ENCODE data around the gene KHSRP.

Gene KHSRP, protein sequence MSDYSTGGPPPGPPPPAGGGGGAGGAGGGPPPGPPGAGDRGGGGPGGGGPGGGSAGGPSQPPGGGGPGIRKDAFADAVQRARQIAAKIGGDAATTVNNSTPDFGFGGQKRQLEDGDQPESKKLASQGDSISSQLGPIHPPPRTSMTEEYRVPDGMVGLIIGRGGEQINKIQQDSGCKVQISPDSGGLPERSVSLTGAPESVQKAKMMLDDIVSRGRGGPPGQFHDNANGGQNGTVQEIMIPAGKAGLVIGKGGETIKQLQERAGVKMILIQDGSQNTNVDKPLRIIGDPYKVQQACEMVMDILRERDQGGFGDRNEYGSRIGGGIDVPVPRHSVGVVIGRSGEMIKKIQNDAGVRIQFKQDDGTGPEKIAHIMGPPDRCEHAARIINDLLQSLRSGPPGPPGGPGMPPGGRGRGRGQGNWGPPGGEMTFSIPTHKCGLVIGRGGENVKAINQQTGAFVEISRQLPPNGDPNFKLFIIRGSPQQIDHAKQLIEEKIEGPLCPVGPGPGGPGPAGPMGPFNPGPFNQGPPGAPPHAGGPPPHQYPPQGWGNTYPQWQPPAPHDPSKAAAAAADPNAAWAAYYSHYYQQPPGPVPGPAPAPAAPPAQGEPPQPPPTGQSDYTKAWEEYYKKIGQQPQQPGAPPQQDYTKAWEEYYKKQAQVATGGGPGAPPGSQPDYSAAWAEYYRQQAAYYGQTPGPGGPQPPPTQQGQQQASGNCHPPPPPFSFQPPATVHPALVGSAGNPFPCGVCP

GRCh38 chr19:6424195-6424938, at the start of gene KHSRP:
Gene KHSRP, minus strand, starts transcription at chr19:6424811. Its CDS starts 110 bp downstream, at chr19:6424701.
- no peak for DNase-seq

DNA sequence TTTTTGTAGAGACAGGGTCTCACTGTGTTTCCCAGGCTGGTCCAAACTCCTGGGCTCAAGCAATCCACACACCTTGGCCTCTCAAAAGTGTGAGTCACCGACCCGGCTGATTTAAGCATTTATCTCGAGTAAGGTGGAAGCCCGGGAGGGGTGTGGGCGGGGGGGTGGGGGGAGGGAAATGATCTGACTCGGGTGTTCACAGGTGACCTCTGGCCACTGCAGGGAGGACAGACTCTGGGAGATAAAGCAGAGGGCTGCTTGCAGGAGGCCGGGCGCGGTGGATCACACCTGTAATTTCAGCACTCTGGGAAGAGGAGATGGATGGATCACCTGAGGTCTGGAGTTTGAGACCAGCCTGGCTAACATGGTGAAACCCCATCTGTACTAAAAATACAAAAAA, 49.0 kb upstream of the KHSRP start:
- DNase-seq, result no peak

- no peak for DNase-seq
Observed at GRCh38 chr19:6472713-6473112, 48.1 kb upstream of the KHSRP start.

DNA sequence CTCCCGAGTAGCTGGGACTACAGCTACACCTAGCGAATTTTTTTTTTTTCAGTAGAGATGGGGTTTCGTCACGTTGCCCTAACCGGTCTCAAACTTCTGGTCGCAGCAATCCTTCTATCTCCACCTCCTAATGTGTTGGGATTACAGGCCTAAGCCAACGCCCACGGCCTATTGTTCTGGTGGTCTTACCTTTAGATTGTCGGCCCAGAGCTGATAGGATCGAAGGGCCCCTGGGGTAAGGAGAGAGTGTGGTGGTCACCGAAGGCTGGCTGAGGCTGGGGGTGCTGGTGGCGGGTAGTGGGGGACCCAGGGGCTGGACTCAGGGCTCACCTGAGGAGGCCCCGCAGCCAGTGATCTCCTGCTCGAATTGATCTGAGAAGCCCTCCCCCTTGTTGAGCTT, 46.5 kb upstream of the KHSRP start:
- no peak for DNase-seq

DNA sequence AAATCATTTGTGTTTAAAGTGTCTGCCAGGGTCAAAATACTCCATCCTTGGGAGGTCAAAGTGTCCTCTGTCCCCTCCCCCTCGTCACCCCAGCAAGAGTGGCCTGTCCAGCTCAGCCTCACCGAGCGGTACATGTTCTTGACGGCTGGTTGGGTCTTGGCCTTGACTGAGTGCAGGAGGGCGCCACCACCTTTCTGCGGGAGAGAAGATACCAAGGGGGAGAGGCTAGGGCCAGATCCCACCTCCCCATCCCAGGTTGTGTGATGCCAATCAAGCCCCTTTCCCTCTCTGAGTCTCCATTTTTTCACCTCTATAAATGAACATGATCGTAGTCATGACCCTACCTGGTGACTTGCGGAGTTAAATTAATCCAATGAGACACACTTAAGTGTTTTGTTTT, 45.6 kb upstream of the KHSRP start:
- no peak for DNase-seq

DNA sequence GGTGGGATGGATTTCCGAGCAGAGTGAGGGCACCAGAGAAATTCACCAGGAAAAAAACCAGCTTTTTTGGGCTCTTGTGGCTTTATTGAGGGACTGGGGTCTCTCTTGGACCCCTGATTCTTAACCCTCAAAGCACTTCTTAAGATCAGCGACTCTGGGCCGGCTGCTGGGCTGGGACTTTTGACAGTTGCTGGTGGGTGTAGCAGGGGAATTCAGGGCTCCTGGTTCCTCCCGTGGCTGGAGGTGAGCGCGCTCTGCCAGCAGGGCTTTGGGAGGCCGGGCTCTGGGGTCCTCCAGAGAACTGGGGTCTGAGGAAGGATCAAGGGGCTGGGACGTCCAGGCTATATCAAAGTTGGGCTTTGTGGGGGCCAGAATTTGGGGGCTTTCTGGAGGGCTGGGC, 42.8 kb upstream of the KHSRP start:
- no peak for DNase-seq

DNA sequence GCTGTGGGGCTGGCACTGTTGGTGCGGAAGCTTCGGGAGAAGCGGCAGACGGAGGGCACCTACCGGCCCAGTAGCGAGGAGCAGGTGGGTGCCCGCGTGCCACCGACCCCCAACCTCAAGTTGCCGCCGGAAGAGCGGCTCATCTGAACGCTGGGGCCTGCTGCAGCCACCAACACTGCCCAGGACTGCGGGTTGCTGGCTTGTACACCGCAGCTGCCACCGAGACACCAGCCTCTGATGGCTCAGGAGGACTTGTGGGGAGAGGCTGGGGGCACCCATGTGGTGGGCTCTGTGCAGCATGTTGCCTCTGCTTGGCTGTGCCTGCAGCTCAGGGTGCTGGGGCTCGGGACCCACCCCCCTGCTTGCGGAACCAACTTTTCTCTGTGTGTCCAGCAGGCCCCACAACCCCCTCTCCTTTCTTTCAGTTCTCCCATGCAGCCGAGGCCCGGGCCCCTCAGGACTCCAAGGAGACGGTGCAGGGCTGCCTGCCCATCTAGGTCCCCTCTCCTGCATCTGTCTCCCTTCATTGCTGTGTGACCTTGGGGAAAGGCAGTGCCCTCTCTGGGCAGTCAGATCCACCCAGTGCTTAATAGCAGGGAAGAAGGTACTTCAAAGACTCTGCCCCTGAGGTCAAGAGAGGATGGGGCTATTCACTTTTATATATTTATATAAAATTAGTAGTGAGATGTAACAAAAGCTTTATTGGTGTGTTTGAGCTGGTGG, 42.1 kb upstream of the KHSRP start:
- DNase-seq, result no peak

- no peak for DNase-seq
Observed at GRCh38 chr19:6465663-6466062, 41.1 kb upstream of the KHSRP start.

- no peak for DNase-seq
Observed at GRCh38 chr19:6465006-6465405, 40.4 kb upstream of the KHSRP start.

DNA sequence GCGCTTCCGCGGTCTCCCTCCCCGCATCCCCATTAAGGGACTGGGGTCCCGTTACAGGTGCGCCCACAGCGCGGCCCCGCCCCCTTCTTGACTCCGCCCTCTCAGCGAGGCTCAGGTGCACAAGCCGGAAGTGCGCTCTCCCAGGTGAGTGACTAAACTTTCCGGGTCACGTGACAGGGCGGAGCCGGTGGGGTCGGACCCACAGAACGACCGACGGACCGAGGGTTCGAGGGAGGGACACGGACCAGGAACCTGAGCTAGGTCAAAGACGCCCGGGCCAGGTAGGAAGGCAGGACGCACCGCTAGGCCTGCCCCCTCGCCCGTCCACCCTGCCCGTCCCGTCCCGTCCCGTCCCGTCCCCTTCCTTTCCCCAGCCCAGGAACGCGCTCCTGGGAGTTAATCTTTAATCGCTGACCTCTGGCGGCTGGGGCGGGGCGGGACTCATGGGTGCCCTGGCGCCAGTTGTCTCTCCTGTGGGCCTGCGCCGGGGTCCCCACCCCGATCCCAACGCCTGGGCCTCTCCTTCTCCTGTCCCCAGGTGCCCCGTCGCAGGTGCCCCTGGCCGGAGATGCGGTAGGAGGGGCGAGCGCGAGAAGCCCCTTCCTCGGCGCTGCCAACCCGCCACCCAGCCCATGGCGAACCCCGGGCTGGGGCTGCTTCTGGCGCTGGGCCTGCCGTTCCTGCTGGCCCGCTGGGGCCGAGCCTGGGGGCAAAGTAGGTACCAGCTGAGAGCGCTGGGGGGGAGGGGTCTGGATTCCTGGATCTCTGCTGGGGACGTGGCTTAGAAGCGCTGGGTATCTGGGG, 39.7 kb upstream of the KHSRP start, which contains the start of gene CRB3:
CRB3 (plus strand) TSS at position 202 of the 804 bp plus-strand sequence; CDS start at position 633, 431 bp downstream.
- no peak for DNase-seq

DNA sequence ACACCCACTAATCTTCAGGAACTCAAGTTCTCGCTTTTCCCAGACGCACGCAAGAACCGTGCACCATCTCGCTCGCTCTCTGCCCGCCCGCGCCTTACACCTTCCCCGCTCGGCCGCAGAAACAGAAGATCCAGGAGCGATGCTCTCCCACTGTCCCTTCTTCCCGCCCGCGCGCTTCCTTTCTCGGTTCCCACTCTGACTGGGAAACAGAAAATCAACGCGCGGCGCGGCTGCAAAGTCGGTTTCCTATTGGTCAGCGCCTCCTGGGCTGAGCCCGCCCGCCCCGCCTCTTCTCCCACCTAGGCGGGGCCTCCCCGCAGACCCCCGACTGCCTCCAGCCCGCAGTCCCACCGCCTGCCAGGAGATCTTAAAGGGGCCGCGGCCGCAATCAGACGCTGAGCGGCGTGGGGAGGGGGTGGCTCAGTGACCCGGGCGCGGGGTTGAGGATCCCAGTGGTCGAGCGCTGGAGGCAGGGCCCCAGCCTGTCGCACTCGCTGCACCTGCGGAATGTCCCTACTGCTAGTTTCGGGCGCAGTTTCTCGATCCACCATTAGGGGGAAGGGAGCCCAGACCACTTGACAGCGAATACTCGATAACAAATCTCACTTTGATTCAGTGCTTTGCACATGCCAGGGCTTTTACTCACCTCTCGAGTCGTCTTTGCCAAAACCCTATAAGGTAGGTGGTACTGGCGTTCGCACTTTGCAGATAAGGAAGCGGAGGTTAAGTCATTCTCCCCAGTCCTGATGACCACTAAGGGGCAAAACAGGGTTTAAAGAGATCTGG, 35.7 kb upstream of the KHSRP start:
- DNase-seq, result peak; percentile 91

DNA sequence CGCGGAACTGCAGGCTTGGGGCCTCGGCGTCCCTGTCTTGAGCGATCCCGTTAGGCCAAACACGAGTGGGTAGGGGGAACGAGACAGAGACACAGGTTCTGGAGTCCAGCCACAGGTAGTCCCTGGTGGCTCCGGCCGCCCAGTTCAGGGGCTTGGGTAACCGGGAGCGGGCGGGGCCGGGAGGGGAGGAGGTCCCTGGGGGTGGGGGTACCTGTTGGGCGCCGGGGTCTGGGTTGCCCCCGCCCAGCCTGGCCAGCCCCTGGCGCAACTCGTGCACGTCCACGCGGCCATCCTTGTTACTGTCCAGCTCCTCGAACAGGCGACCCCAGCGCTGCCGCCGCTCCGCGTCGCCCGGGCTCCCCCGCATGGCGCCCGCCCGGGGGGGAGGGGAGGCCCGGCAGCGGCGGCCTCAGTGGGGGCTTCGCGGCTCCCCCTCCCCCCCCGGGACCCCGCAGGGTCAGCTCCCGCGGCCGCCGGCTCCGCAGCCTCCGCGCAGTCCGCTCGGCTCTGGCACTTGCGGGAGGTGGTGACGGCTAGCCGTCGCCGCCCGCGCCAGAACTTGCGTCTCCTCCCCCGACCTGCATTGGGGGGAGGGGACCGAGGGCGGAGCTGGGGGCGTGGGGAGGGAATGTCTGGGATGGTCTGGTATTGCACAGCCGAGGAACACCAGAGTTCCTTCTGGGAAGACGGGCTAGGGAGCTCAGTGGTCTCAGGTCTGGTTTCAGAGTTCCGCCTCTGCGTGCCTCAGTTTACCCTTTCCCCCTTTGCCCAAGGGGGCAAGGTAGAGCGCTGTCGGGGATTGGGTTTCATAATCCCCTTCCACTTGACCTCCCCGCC, 34.9 kb upstream of the KHSRP start, which contains the start of gene SLC25A23:
SLC25A23 (minus strand) TSS at position 531 of the 837 bp plus-strand sequence; CDS start at position 367, 164 bp downstream.
- peak; percentile 20 for DNase-seq

DNA sequence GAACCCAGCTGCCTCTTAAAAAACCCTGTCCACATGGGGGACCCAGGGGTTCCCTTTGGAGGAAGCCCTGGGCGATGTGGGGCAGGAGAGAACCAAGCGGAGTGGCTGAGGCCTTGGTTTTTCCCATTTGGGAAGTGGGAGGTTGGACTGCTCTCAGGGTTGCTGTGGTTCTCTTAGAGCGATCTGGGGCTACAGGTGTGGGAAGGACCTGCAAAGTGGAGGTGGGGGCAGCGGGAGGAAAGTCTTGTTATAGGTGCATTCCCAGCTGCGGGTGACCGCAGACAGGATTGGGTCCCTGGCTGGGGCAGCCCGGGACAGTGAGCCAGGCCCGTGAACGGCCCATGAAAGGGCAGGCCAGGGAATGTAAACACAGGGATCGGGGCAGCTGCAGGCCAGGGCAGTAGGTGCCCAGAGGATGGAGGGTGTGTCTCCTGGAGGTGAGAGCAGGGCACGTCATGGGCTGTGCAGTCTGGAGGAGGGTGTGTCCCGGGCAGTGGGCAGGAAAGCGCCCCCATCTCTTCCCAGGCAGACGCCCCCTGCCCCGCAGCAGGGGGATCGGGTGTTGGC, 34.2 kb upstream of the KHSRP start:
- DNase-seq, result no peak

- DNase-seq, result no peak
Observed at GRCh38 chr19:6457958-6458694, 33.5 kb upstream of the KHSRP start.

DNA sequence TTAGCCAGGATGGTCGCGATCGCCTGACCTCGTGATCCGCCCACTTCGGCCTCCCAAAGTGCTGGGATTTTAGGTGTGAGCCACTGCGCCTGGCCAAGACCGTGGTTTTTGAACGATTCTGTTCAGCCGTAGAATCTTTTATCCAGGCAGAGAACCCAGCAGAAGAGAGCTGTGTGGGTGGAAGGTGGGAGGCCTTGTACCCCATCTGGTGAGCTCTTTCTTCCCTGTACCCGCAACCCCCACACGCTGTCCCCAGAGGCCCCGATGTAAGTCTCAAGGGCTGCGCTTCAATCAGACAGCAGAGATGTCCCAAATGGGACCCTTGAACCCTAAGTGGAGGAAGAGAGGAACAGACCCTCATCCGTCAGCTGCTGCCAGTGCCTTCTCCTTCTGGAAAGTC, 31.3 kb upstream of the KHSRP start:
- DNase-seq, result no peak

- DNase-seq, result no peak
Observed at GRCh38 chr19:6453951-6454565, 29.4 kb upstream of the KHSRP start.

GRCh38 chr19:6452899-6453298, 28.3 kb upstream of the KHSRP start:
- no peak for DNase-seq

DNA sequence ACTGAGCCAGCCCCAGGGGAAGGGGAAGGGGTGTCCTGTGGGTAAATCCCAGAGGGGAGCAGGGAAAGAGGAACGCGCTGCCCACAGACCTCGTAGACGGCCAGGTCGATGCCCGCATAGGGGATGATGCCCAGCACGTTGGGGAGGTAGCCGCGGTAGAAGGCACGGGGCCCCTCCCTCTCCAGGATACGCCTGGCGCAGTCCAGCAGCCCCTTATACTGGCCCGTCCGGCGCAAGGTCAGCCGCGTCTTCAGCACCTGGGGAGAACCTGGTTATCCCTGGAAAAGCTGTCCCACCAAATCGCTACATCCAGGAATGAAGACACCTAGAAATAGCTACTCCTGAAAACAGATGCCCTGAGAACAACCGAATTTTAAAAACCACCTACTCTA, 27.6 kb upstream of the KHSRP start:
- no peak for DNase-seq

Data from GF-D8 (cell line).